Measurements from ENCODE around the gene KRT5.

The KRT5 gene

GRCh38 chr12:52539821-52540173 is 19.6 kb upstream of the KRT5 start:
- DNase-seq (ENCODE audit: low read depth, low spot score): no peak
- H3K4me3 ChIP-seq (ENCODE audit: low read length): no peak overlapping the region

DNA sequence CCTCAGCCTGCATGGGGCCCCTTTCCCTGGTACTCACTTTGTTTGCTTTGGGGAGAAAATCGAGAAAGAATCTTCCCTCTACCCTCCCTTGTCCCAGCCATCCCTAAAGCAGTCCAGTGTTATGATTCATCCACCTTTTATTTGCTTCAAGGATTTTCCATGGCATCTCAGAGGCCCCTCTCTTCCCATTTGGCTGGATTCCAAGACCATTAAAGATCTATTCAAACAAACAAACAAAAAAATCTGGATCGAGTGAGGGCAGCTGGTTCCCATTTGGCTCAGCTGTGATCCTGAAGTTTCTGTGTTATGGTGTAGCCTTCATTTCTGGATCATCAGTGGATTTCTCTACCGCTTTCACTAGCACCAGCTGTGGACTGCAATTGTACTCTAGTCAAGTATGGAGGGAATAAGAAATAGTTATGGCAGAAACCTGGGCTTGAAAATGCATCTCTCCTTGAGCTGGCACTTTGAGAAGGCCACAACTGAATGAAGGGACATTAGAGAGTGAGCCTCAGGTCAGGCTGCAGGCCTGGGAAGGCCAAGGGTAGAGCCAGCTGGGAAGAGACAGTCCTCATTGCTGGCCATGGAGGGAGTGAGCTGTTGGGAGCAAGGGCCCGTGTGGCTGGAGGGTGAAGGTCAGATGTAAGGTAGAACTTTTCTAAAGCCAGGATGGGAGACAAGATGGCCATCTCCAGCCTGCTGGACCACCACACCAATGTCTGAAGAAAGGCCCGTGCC is 19.1 kb upstream of the KRT5 start:
- no peak for DNase-seq (ENCODE audit: low read depth, low spot score)
- H3K4me3 ChIP-seq (ENCODE audit: low read length): no peak overlapping the region

DNA sequence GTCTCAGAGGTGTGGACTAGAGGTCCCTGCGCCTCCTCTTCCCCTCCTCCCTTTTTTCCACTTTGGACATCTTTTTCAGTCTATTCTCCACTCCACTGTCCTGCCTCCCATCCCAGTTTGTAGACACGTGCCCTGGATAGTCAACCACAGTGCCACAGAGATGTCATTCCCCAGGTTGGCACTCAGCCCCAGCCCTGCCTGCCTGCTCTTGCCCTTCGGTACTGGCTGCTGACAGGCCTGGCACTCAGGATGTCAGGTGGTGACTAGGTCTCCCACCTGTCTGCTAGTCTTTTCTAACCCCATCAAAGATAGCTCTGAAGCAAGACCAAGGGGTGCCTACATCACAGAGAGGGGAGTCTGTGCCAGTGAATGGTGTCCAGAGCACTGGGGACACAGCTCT is 16.9 kb upstream of the KRT5 start:
- no peak for DNase-seq (ENCODE audit: low read depth, low spot score)
- no peak overlapping the region for H3K4me3 ChIP-seq (ENCODE audit: low read length)

- H3K4me3 ChIP-seq (ENCODE audit: low read length): no peak overlapping the region
- no peak for DNase-seq (ENCODE audit: low read depth, low spot score)
Measured at GRCh38 chr12:52535574-52535973, 15.4 kb upstream of the KRT5 start.

GRCh38 chr12:52534482-52534881 is 14.3 kb upstream of the KRT5 start:
- DNase-seq (ENCODE audit: low read depth, low spot score): no peak
- no peak overlapping the region for H3K4me3 ChIP-seq (ENCODE audit: low read length)

DNA sequence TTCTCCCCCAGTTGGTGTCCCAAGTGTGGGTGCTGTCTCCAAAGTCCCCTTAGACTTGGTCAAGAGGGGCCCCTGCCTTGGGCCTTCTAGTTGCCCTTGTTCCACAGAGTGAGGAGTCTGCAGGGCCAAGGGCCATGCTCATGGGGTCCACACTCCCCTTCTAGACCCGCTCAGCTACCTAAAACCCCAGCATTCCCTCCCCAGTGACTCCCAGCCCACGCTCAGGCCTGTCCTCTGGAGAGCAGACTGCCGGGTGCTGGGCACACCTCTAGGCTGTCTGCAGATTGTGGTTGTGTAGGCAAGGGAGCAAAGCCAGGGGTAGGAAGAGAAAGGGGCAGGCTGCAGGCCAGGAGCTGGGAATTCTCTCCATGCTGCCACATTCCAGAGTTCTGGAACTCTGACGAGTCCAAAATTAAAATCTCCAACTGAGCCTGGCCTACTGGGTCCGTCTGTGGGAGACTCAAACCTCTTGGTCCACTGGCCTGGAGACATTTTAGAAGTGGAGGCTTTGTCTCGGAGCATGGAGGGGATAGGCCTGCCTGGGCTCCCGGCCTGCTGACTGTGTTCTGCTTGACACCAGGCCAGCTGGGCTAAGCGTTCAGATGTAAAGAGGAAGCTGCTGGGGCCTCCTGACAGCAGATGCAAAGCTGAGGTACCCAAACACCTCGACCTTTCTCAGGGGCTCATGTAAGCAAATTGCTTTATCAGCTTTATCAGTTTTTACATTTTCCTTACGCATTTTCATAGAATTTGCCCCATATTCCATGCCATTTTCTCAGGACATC is 13.7 kb upstream of the KRT5 start:
- H3K4me3 ChIP-seq (ENCODE audit: low read length): no peak overlapping the region
- DNase-seq (ENCODE audit: low read depth, low spot score): no peak

- no peak for DNase-seq (ENCODE audit: low read depth, low spot score)
- H3K4me3 ChIP-seq (ENCODE audit: low read length): no peak overlapping the region
Measured at GRCh38 chr12:52532636-52533035, 12.4 kb upstream of the KRT5 start.

GRCh38 chr12:52531566-52532300 is 11.5 kb upstream of the KRT5 start:
- no peak for DNase-seq (ENCODE audit: low read depth, low spot score)

DNA sequence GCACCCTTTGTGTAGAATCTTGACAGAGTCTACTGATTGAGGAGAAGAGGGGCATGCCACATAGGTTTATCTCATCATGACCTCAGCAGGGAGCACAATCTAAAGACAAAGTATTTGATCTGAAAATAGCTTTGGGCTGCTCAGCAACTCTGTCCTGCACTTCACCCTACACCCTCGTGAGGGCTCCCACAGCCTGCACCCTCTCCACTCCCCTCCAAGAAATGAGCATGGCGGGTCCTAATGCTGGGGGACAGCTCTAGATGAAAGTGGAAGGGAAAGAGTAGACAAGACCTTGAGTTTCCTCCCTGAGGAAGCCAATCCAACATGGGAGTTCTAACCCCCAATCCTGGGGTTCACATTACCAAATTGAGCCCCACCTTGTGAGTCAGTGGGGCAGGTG is 10.7 kb upstream of the KRT5 start:
- DNase-seq (ENCODE audit: low read depth, low spot score): no peak
- no peak overlapping the region for H3K4me3 ChIP-seq (ENCODE audit: low read length)

More at GRCh38 chr12:52531566-52532300, 11.5 kb upstream of the KRT5 start:
- H3K4me3 ChIP-seq (ENCODE audit: low read length): no peak overlapping the region

GRCh38 chr12:52530366-52530765 is 10.2 kb upstream of the KRT5 start:
- no peak for DNase-seq (ENCODE audit: low read depth, low spot score)
- no peak overlapping the region for H3K4me3 ChIP-seq (ENCODE audit: low read length)

- DNase-seq (ENCODE audit: low read depth, low spot score): no peak
- H3K4me3 ChIP-seq (ENCODE audit: low read length): no peak overlapping the region
Measured at GRCh38 chr12:52529846-52530245, 9.7 kb upstream of the KRT5 start.

GRCh38 chr12:52529417-52529816 is 9.2 kb upstream of the KRT5 start:
- no peak for DNase-seq (ENCODE audit: low read depth, low spot score)

DNA sequence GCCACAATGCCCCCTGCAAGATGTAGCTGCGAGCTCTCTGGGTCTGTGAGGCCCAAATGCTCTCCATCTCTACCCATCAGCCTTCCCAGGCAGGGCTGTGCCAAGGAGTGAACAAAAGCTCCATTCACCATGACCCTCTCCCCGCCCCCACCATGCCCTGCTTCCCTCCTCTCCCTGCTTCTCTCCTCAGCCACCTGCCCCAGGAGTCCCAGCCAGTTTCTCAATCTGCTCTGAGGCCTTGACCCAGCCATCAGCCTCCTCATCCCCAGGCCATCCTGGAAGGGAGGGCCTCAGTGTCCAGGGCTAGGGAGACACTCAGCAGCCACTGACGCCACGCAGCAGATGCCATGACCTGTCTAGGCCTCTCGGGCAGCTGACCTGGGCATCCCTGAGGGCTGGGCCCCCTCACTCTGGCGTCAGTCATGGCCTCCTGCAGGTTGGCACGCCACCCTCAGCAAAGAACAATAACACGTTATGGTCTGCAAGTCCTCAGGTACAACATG is 8.5 kb upstream of the KRT5 start:
- no peak overlapping the region for H3K4me3 ChIP-seq (ENCODE audit: low read length)
- no peak for DNase-seq (ENCODE audit: low read depth, low spot score)

More at GRCh38 chr12:52529417-52529816, 9.2 kb upstream of the KRT5 start:
- H3K4me3 ChIP-seq (ENCODE audit: low read length): no peak overlapping the region

DNA sequence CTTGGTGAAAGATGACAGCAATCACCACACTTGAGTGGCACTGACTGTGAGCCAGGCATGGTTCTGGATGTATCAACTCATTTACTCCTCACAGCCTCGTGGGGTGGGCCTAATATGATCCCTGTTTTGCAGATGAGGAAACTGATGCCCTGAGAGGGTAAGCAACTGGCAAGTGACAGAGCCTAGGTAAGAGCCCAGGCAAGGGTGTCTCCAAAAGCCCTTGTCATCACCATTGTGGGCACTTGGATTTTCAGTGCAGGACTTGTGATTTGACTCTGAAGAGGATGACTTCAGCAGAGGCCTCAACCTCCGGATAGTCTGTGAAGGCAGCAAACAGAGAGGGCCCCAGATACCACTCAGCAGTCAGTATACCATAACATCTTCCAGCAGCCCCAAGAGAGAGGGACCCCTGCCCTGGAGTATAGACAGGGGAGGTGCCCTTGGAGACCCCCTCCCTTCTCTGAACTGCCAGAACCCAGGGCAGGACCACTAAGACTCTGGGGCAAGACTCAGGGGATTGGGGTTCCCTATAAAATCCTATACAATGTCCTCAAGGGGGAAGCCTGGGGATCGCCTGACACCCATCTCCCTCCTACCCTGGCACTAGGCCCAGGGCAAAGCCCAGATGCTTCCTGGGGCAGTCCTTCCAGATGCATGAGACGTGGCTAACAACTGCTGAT is 7.1 kb upstream of the KRT5 start:
- H3K4me3 ChIP-seq (ENCODE audit: low read length): no peak overlapping the region
- no peak for DNase-seq (ENCODE audit: low read depth, low spot score)

- H3K4me3 ChIP-seq (ENCODE audit: low read length): no peak overlapping the region
- DNase-seq (ENCODE audit: low read depth, low spot score): peak; percentile 67
Measured at GRCh38 chr12:52526511-52526951, 6.3 kb upstream of the KRT5 start.

DNA sequence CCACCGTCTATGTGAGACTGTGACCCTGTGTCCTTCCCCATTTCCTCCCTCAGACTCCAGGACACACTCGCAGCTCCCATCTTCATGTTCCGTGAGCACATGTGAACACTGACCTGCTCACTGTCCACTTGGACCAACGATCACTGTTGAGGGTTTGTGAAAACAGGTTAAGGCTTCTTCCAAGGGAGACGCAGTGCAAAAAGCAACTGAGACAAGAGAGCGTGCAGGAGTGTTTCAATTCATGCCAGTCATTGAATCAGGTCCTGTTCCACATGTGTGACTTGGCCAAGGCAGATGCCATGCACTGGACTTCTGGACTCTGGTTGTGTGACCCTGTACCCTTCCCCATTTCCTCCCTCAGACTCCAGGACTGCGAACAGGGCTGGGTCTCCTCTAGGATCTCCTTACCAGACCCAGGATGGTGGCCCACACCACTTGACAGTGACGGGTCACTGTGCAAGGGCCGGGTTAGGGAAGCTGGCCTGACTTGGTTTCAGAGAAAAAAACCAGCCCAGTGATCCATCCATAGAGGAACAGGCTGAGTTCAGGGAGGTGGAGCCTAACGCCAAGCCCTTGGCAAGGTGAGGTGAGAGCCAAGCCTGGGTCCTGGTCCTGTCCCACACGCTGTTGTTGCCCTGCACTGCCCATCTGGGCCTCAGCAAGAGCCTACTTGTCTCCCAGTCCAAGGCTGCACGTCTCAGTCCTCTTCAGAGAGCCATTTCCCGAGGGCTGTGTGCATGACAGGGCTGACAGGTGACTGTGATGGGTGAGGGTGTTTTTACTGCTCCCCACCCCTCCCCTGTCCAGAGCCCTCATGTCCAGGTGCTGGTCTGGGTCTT is 5.7 kb upstream of the KRT5 start:
- no peak for DNase-seq (ENCODE audit: low read depth, low spot score)

DNA sequence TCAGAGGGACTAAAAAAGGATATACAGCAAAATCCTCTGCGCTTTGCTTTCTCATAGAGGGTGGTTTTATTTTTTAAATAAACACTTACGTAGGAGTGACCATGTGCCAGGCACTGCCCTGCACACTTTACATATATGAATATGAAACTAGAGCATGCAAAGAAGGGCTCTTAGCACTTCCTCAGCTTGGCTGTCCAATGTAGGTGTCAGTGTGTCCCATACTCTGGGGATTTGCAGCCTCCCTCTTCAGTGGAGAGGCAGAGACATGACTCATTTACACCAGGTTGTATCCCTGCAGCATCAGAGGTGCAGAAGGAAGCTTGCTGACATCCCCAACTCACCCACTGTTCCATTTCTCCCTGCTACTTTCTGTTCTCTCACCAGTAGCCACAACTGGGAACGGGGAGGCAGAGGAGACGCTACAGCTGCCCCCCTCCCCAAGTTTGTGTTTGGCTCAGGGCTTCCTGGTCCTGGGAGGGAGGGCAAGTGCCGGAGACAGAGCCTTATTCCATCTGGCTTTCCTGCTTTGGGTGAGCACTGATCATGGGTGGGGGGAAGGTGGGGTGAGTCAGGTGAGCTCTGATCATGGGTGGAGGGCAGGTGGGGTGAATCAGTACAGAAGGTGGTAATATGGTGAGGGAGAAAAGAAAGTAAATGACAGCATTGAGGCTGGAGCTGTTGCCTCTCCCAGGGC is 4.9 kb upstream of the KRT5 start:
- H3K4me3 ChIP-seq (ENCODE audit: low read length): no peak overlapping the region
- no peak for DNase-seq (ENCODE audit: low read depth, low spot score)

More for the DNA sequence above, 5.7 kb upstream of the KRT5 start:
- H3K4me3 ChIP-seq (ENCODE audit: low read length): no peak overlapping the region
